GM12874 (cell line): Measurements from ENCODE around the gene CARS1.

Experiments used
- CTCF ChIP-seq: IDR thresholded peaks from 2 replicates; pipeline ENCODE4 v1.5.1; 2011; ENCODE audit warnings: low read depth, mild to moderate bottlenecking, control low read depth, low read length, moderate library complexity; ENCODE audit not compliant: insufficient read depth

The CARS1 gene

GRCh38 chr11:3007404-3008010, 49.7 kb downstream of the CARS1 start:
- no peak for TF ChIP-seq CTCF

- no peak for TF ChIP-seq CTCF
These were observed 50.5 kb downstream of the CARS1 start for GRCh38 chr11:3006505-3007260.

- no peak for TF ChIP-seq CTCF
These were observed 52.7 kb downstream of the CARS1 start for GRCh38 chr11:3004481-3004880.

GRCh38 chr11:3003396-3004231, 53.6 kb downstream of the CARS1 start:
- no peak for TF ChIP-seq CTCF

- TF ChIP-seq CTCF: no peak
These were observed 54.4 kb downstream of the CARS1 start for GRCh38 chr11:3002871-3003270.

DNA sequence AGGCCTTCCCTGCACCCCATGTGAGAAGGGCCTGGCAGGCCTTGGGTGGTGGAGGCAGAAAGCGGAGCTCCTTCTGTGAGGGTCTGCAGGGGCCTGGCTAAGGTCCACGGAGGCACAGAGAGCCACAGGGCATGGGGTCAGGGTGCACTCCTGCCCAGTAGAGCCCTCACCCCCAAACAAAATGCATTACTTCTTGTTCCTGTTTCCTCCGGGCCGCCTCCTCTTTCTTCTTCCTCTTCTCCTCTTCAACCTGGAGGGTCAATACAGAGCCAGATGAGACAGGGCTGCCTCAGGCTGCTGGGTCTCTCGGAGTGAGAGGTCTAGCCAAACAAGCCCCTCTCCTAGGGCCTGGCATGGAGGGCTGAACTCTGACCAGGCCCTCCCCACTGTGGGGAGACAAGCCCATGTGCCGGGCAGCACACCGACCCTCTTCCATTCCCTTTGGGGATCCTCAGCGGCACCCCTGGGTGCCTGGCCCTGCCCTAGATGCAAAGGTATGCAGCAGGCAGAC, 54.8 kb downstream of the CARS1 start:
- no peak for TF ChIP-seq CTCF

- TF ChIP-seq CTCF: no peak
These were observed 55.7 kb downstream of the CARS1 start for GRCh38 chr11:3001496-3001895.
